ENCODE results near the gene HAUS8. TPM values are rescaled to one million over a fixed set of nuclear protein-coding genes. Genes with fewer than 3 reads are reported as not detected.

The HAUS8 gene
- total and polyA plus RNA-seq, 9 of the 15 experiments (the other 6 are each of a cell fraction or from before 2014, with no cell fraction given), result 20.5 to 53.2 (median 36.0) TPM

GRCh38 chr19:17121736-17122293 is 46.6 kb upstream of the HAUS8 start:
- Histone ChIP-seq H3K9me3 (replicated peaks; ENCODE audit: control insufficient read depth, insufficient read depth, low read depth, low read length) (no peaks in the 10 kb centered on the region), H3K27ac (ENCODE audit: extremely low read depth, low read depth, low read length) (no peak overlapping the region), H3K4me2 (ENCODE audit: insufficient read depth, low read length) (no peak overlapping the region), H3K4me3 (no peak overlapping the region), H3K9me1 (ENCODE audit: control insufficient read depth, insufficient read depth, low read length) (peaks cover 4% of the 10 kb centered on the region), H3K79me2 (ENCODE audit: control insufficient read depth, insufficient read depth, low read length) (no peaks in the 10 kb centered on the region; the same call in 2 of the 3 replicates), H4K20me1 (replicated peaks; ENCODE audit: control insufficient read depth, insufficient read depth, low read length) (0 out of 2 replicates have a peak, but pooled peaks cover 3% of the 10 kb centered on the region), H3K9ac (ENCODE audit: insufficient read depth in 1 of 2, low read depth in 2 of 2, low read length in 2 of 2) (no peak overlapping the region), H3K4me1 (replicated peaks in 1 of 2; ENCODE audit: control insufficient read depth in 2 of 2, insufficient read depth in 2 of 2, low read length in 2 of 2) (peaks cover 0 to 8% of the 10 kb centered on the region in 2 experiments; a peak in 2 of 5 replicates), H2AFZ (ENCODE audit: low read depth, low read length) (no peak overlapping the region), H3K36me3 (ENCODE audit: control insufficient read depth, insufficient read depth, low read length) (peaks cover 3% of the 10 kb centered on the region; the same call in 1 of the 3 replicates), H3K27me3 (ENCODE audit: control insufficient read depth in 2 of 2, insufficient read depth in 2 of 2, low read length in 2 of 2) (no peaks in the 10 kb centered on the region)
- no TSS peak for BruUV-seq (replicated peaks)
- DNase-seq (ENCODE audit: extremely low read depth in 1 of 4, low spot score in 3 of 4) (no peak), ATAC-seq (no peak), FAIRE-seq (no peak)
- intact Hi-C loops (cut with micrococcal nuclease), result no loop called here
- POLR2A ChIA-PET, result no interaction called here
- WGBS (ENCODE audit: insufficient coverage, low coverage, missing lambda C conversion rate), result 89% methylated on average over 9 of the region's 9 CpGs
- CTCF ChIA-PET (ENCODE audit: low intra/inter-chr PET ratio), result interaction anchor here (0.6 kb wide), 1 partner anchor 67 kb away, joined by 3 read pairs; no protein-coding TSS in a partner anchor
- in situ Hi-C loops (cut with MboI), result no loop called here
- no peak for TF ChIP-seq CBX2 (IDR thresholded peaks at IDR 0.05; ENCODE audit: insufficient read depth, low read length, poor library complexity, severe bottlenecking)
- no peak for TF ChIP-seq SRSF1 (IDR thresholded peaks at IDR 0.05; ENCODE audit: low read depth, low read length)
- no peak for TF ChIP-seq FOS (IDR thresholded peaks at IDR 0.05; ENCODE audit: extremely low read depth, insufficient read length)
- no peak for TF ChIP-seq YBX1 (IDR thresholded peaks at IDR 0.05)
- TF ChIP-seq TBL1XR1 (IDR thresholded peaks at IDR 0.05; ENCODE audit: low read length in 2 of 2), result no peak
- no peak for TF ChIP-seq KLF13 (tag; IDR thresholded peaks at IDR 0.05; ENCODE audit: borderline replicate concordance, low read depth)
- no peak for TF ChIP-seq POU5F1 (IDR thresholded peaks at IDR 0.05; ENCODE audit: borderline replicate concordance, low read depth, low read length, partially characterized antibody)
- TF ChIP-seq MAX (CRISPR knock-in tag; IDR thresholded peaks at IDR 0.05), result no peak
- TF ChIP-seq LCOR (CRISPR knock-in tag; IDR thresholded peaks at IDR 0.05), result no peak
- TF ChIP-seq PREB (CRISPR knock-in tag; IDR thresholded peaks at IDR 0.05), result no peak
- TF ChIP-seq EWSR1 (IDR thresholded peaks at IDR 0.05; ENCODE audit: borderline replicate concordance, low read depth, partially characterized antibody), result no peak
- TF ChIP-seq MCM2 (IDR thresholded peaks at IDR 0.05; ENCODE audit: low read depth), result no peak
- no peak for TF ChIP-seq BRCA1 (IDR thresholded peaks at IDR 0.05)
- no peak for TF ChIP-seq BRCA1 (CRISPR knock-in tag; IDR thresholded peaks at IDR 0.05)
- TF ChIP-seq, protein P1, sequence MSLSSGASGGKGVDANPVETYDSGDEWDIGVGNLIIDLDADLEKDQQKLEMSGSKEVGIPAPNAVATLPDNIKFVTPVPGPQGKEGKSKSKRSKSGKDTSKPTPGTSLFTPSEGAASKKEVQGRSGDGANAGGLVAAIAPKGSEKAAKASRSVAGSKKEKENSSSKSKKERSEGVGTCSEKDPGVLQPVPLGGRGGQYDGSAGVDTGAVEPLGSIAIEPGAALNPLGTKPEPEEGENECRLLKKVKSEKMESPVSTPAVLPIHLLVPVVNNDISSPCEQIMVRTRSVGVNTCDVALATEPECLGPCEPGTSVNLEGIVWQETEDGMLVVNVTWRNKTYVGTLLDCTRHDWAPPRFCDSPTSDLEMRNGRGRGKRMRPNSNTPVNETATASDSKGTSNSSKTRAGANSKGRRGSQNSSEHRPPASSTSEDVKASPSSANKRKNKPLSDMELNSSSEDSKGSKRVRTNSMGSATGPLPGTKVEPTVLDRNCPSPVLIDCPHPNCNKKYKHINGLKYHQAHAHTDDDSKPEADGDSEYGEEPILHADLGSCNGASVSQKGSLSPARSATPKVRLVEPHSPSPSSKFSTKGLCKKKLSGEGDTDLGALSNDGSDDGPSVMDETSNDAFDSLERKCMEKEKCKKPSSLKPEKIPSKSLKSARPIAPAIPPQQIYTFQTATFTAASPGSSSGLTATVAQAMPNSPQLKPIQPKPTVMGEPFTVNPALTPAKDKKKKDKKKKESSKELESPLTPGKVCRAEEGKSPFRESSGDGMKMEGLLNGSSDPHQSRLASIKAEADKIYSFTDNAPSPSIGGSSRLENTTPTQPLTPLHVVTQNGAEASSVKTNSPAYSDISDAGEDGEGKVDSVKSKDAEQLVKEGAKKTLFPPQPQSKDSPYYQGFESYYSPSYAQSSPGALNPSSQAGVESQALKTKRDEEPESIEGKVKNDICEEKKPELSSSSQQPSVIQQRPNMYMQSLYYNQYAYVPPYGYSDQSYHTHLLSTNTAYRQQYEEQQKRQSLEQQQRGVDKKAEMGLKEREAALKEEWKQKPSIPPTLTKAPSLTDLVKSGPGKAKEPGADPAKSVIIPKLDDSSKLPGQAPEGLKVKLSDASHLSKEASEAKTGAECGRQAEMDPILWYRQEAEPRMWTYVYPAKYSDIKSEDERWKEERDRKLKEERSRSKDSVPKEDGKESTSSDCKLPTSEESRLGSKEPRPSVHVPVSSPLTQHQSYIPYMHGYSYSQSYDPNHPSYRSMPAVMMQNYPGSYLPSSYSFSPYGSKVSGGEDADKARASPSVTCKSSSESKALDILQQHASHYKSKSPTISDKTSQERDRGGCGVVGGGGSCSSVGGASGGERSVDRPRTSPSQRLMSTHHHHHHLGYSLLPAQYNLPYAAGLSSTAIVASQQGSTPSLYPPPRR (CRISPR knock-in tag; IDR thresholded peaks at IDR 0.05; ENCODE audit: borderline replicate concordance), result no peak
